Liver (tissue), 3 donors: ENCODE measurements around the gene DNAH10.

Source experiments
- HNF4G ChIP-seq: IDR thresholded peaks from 2 replicates; pipeline ENCODE4 v1.6.1; 2016; ENCODE audit warnings: antibody characterized with exemption
- RAD21 ChIP-seq, 2 donors: IDR thresholded peaks; 2 replicates each; pipeline ENCODE4 v1.6.1; 2016; ENCODE audit warnings: antibody characterized with exemption in 2 of 2, mild to moderate bottlenecking in 2 of 2
- SP1 ChIP-seq: IDR thresholded peaks from 2 replicates; pipeline ENCODE4 v1.6.1; 2018; ENCODE audit warnings: antibody characterized with exemption, mild to moderate bottlenecking
- TAF1 ChIP-seq: conservative IDR thresholded peaks from 2 replicates; pipeline ENCODE4 v1.6.1; 2016; ENCODE audit warnings: antibody characterized with exemption, mild to moderate bottlenecking
- YY1 ChIP-seq: IDR thresholded peaks from 2 replicates; pipeline ENCODE4 v1.6.1; 2016; ENCODE audit warnings: antibody characterized with exemption, mild to moderate bottlenecking
- TF ChIP-seq, protein P1 (sequence below): IDR thresholded peaks from 2 replicates; pipeline ENCODE4 v1.6.1; 2016; ENCODE audit warnings: antibody characterized with exemption
- TF ChIP-seq, protein P2 (sequence below): IDR thresholded peaks from 2 replicates; pipeline ENCODE4 v1.6.1; 2016; ENCODE audit warnings: antibody characterized with exemption, mild to moderate bottlenecking
- TF ChIP-seq, protein P3 (sequence below): fragments of 150-350 bp; IDR thresholded peaks from 2 replicates; pipeline ENCODE4 v1.5.1; 2017; ENCODE audit warnings: improper control_type of control experiment, low read depth, low read length; ENCODE audit not compliant: missing input control
- TF ChIP-seq, protein P4 (sequence below): IDR thresholded peaks from 2 replicates; pipeline ENCODE4 v1.6.1; 2016; ENCODE audit warnings: antibody characterized with exemption
- donor health status: healthy.
- donor health status: healthy.

DNA sequence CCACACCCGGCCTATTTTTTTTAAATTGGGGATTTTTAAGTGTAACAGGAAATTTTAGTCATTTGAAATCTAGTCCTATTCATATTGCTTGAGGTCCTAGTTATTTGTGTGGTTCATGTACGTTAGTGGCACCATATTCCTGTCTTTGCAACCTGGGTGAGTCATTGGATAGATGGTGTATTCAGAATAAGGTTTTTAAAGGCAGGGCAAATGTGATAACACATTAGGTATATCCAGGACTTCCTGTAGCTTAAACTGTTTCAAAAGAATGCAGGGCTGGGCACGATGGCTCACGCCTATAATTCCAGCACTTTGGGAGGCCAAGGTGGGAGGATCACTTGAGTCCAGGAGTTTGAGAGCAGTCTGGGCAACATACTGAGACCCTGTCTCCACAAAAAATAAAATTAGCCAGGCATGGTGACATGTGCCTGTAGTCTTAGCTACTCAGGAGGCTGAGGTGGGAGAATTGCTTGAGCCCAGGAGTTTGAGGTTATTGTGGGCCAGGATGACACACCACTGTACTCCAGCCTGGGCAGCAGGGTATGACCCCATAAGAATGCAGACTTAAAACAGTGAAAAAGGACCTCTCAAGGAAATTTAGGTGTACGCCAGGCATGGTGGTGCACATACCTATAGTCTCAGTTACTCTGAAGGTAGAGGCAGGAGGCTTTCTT is 41.8 kb upstream of the DNAH10 start:
- TF ChIP-seq YY1 (no peak), TAF1 (no peak), HNF4G (no peak), RAD21 (IDR thresholded peaks at IDR 0.05) (no peak), SP1 (no peak)
- TF ChIP-seq, protein P1, sequence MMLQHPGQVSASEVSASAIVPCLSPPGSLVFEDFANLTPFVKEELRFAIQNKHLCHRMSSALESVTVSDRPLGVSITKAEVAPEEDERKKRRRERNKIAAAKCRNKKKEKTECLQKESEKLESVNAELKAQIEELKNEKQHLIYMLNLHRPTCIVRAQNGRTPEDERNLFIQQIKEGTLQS = no peak
- TF ChIP-seq, protein P2, sequence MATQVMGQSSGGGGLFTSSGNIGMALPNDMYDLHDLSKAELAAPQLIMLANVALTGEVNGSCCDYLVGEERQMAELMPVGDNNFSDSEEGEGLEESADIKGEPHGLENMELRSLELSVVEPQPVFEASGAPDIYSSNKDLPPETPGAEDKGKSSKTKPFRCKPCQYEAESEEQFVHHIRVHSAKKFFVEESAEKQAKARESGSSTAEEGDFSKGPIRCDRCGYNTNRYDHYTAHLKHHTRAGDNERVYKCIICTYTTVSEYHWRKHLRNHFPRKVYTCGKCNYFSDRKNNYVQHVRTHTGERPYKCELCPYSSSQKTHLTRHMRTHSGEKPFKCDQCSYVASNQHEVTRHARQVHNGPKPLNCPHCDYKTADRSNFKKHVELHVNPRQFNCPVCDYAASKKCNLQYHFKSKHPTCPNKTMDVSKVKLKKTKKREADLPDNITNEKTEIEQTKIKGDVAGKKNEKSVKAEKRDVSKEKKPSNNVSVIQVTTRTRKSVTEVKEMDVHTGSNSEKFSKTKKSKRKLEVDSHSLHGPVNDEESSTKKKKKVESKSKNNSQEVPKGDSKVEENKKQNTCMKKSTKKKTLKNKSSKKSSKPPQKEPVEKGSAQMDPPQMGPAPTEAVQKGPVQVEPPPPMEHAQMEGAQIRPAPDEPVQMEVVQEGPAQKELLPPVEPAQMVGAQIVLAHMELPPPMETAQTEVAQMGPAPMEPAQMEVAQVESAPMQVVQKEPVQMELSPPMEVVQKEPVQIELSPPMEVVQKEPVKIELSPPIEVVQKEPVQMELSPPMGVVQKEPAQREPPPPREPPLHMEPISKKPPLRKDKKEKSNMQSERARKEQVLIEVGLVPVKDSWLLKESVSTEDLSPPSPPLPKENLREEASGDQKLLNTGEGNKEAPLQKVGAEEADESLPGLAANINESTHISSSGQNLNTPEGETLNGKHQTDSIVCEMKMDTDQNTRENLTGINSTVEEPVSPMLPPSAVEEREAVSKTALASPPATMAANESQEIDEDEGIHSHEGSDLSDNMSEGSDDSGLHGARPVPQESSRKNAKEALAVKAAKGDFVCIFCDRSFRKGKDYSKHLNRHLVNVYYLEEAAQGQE = no peak
- TF ChIP-seq, protein P3, sequence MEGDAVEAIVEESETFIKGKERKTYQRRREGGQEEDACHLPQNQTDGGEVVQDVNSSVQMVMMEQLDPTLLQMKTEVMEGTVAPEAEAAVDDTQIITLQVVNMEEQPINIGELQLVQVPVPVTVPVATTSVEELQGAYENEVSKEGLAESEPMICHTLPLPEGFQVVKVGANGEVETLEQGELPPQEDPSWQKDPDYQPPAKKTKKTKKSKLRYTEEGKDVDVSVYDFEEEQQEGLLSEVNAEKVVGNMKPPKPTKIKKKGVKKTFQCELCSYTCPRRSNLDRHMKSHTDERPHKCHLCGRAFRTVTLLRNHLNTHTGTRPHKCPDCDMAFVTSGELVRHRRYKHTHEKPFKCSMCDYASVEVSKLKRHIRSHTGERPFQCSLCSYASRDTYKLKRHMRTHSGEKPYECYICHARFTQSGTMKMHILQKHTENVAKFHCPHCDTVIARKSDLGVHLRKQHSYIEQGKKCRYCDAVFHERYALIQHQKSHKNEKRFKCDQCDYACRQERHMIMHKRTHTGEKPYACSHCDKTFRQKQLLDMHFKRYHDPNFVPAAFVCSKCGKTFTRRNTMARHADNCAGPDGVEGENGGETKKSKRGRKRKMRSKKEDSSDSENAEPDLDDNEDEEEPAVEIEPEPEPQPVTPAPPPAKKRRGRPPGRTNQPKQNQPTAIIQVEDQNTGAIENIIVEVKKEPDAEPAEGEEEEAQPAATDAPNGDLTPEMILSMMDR = no peak
- TF ChIP-seq, protein P4, sequence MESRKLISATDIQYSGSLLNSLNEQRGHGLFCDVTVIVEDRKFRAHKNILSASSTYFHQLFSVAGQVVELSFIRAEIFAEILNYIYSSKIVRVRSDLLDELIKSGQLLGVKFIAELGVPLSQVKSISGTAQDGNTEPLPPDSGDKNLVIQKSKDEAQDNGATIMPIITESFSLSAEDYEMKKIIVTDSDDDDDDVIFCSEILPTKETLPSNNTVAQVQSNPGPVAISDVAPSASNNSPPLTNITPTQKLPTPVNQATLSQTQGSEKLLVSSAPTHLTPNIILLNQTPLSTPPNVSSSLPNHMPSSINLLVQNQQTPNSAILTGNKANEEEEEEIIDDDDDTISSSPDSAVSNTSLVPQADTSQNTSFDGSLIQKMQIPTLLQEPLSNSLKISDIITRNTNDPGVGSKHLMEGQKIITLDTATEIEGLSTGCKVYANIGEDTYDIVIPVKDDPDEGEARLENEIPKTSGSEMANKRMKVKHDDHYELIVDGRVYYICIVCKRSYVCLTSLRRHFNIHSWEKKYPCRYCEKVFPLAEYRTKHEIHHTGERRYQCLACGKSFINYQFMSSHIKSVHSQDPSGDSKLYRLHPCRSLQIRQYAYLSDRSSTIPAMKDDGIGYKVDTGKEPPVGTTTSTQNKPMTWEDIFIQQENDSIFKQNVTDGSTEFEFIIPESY = no peak
